SIG-M5 treated with dmso at 0.1 percent for 504 hours (cell line): Measurements from ENCODE around the gene EMCN.
"Not testable (repeated sequence)": the region's sequence is repeated elsewhere in the genome, so short reads cannot be mapped to it uniquely, and the experiment has no call there.

Experiments
- DNase-seq: peaks from one replicate; lab custom pipeline; 2025; ENCODE audit not compliant: unreplicated experiment; lab: John Stamatoyannopoulos, UW

Gene EMCN

GRCh38 chr4:100386270-100386669 is 131.6 kb downstream of the EMCN start:
- DNase-seq, result no peak

- not testable (repeated sequence) for DNase-seq
These were observed 137.4 kb downstream of the EMCN start for GRCh38 chr4:100380401-100380800.

- DNase-seq, result no peak
These were observed 138.2 kb downstream of the EMCN start for GRCh38 chr4:100379583-100380105.

GRCh38 chr4:100372432-100372831 is 145.4 kb downstream of the EMCN start:
- DNase-seq, result no peak

- DNase-seq, result no peak
These were observed 148.0 kb downstream of the EMCN start for GRCh38 chr4:100369871-100370270.

GRCh38 chr4:100367451-100367850 is 150.4 kb downstream of the EMCN start:
- no peak for DNase-seq

- no peak for DNase-seq
These were observed 151.6 kb downstream of the EMCN start for GRCh38 chr4:100366213-100366612.

- DNase-seq, result no peak
These were observed 155.5 kb downstream of the EMCN start for GRCh38 chr4:100362366-100362765.

- no peak for DNase-seq
These were observed 156.5 kb downstream of the EMCN start for GRCh38 chr4:100361336-100361735.

GRCh38 chr4:100360211-100360610 is 157.6 kb downstream of the EMCN start:
- DNase-seq, result no peak

- DNase-seq, result no peak
These were observed 158.4 kb downstream of the EMCN start for GRCh38 chr4:100359441-100359840.

GRCh38 chr4:100357542-100357941 is 160.3 kb downstream of the EMCN start:
- no peak for DNase-seq

GRCh38 chr4:100356172-100356571 is 161.7 kb downstream of the EMCN start:
- DNase-seq, result no peak

- DNase-seq, result not testable (repeated sequence)
These were observed 165.5 kb downstream of the EMCN start for GRCh38 chr4:100352352-100352751.

- DNase-seq, result no peak
These were observed 169.3 kb downstream of the EMCN start for GRCh38 chr4:100348473-100348872.

GRCh38 chr4:100347241-100347640 is 170.6 kb downstream of the EMCN start:
- no peak for DNase-seq

- DNase-seq, result no peak
These were observed 172.2 kb downstream of the EMCN start for GRCh38 chr4:100345585-100345984.
